DOHH2 (cell line): Measurements from ENCODE around the gene LINS1.

ENCODE experiments used
- H3F3A ChIP-seq: fragments of 200-600 bp; sonication (generic), shearing (Covaris generic); 2 replicates; pipeline ENCODE4 v1.6.0; 2016; ENCODE audit warnings: antibody characterized with exemption, mild to moderate bottlenecking; ENCODE audit not compliant: control insufficient read depth, insufficient read depth
- H3K27ac ChIP-seq: fragments of 200-600 bp; sonication (generic); 2 replicates; pipeline ENCODE4 v1.5.1; 2014; ENCODE audit warnings: low read depth, mild to moderate bottlenecking, low read length, moderate library complexity
- H3K27me3 ChIP-seq: fragments of 200-600 bp; sonication (generic); 2 replicates; pipeline ENCODE4 v1.6.1; 2014; ENCODE audit warnings: mild to moderate bottlenecking, low read length, mixed read lengths; ENCODE audit not compliant: control insufficient read depth
- H3K36me3 ChIP-seq: fragments of 200-600 bp; sonication (generic); 2 replicates; pipeline ENCODE4 v1.6.1; 2014; ENCODE audit warnings: mild to moderate bottlenecking, low read length, moderate library complexity, mixed read lengths; ENCODE audit not compliant: control insufficient read depth
- H3K4me1 ChIP-seq: fragments of 200-600 bp; sonication (generic); 2 replicates; pipeline ENCODE4 v1.6.1; 2014; ENCODE audit warnings: mild to moderate bottlenecking, low read length, mixed read lengths; ENCODE audit not compliant: control insufficient read depth
- H3K4me2 ChIP-seq: fragments of 200-600 bp; sonication (generic); 2 replicates; pipeline ENCODE4 v1.6.0; 2014; ENCODE audit warnings: mild to moderate bottlenecking, low read length, moderate library complexity
- H3K4me3 ChIP-seq: fragments of 200-600 bp; sonication (generic); 2 replicates; pipeline ENCODE4 v1.5.1; 2014; ENCODE audit warnings: mild to moderate bottlenecking, low read length, mixed read lengths
- H3K79me2 ChIP-seq: fragments of 200-600 bp; sonication (generic); 2 replicates; pipeline ENCODE4 v1.6.1; 2014; ENCODE audit warnings: mild to moderate bottlenecking, low read length, mixed read lengths; ENCODE audit not compliant: control insufficient read depth
- H3K9me2 ChIP-seq: fragments of 200-600 bp; sonication (generic); replicated peaks from 2 replicates; pipeline ENCODE4 v1.6.1; 2014; ENCODE audit warnings: mild to moderate bottlenecking, low read length, mixed read lengths; ENCODE audit not compliant: control insufficient read depth
- H3K9me3 ChIP-seq: fragments of 200-600 bp; sonication (generic); 2 replicates; pipeline ENCODE4 v1.6.1; 2014; ENCODE audit warnings: antibody characterized with exemption, low read length, mixed read lengths; ENCODE audit not compliant: control insufficient read depth, insufficient read depth
- H4K20me1 ChIP-seq: fragments of 200-600 bp; sonication (generic); 2 replicates; pipeline ENCODE4 v1.6.0; 2014; ENCODE audit warnings: low read depth, mild to moderate bottlenecking, antibody characterized with exemption, low read length, moderate library complexity; ENCODE audit not compliant: control insufficient read depth, insufficient read depth
- CTCF ChIP-seq: fragments of 200-600 bp; sonication (generic); IDR thresholded peaks from one replicate; pipeline ENCODE4 v1.5.1; 2014; ENCODE audit warnings: antibody characterized with exemption, mild to moderate bottlenecking, low read depth, low read length; ENCODE audit not compliant: poor library complexity, severe bottlenecking
- EZH2phosphoT487 ChIP-seq: fragments of 200-600 bp; sonication (generic); IDR thresholded peaks from 2 replicates; pipeline ENCODE4 v1.6.1; 2017; ENCODE audit warnings: borderline replicate concordance, mild to moderate bottlenecking, antibody characterized with exemption, low read length, moderate library complexity, mixed read lengths

The LINS1 gene

GRCh38 chr15:100601617-100602063, 344 bp downstream of the LINS1 start:
- peaks cover 24% of the 10 kb centered on the region for H3K4me1 ChIP-seq
- no peaks in the 10 kb centered on the region for H3K9me3 ChIP-seq
- H3F3A ChIP-seq = no peaks in the 10 kb centered on the region
- peak overlapping the region; percentile 95 for H3K4me3 ChIP-seq
- TF ChIP-seq EZH2phosphoT487 (no peak), CTCF (no peak)
- H3K36me3 ChIP-seq = peaks cover 25% of the 10 kb centered on the region
- no peaks in the 10 kb centered on the region for H4K20me1 ChIP-seq
- H3K4me2 ChIP-seq = peak overlapping the region; percentile 83
- no peaks in the 10 kb centered on the region for H3K9me2 ChIP-seq
- peak overlapping the region; percentile 21 for H3K27ac ChIP-seq
- H3K27me3 ChIP-seq = no peaks in the 10 kb centered on the region
- peaks cover 84% of the 10 kb centered on the region for H3K79me2 ChIP-seq

GRCh38 chr15:100601163-100601562, 821 bp downstream of the LINS1 start:
- H3K27me3 ChIP-seq = no peaks in the 10 kb centered on the region
- TF ChIP-seq EZH2phosphoT487 (no peak), CTCF (no peak)
- H3K36me3 ChIP-seq = peaks cover 24% of the 10 kb centered on the region
- no peaks in the 10 kb centered on the region for H4K20me1 ChIP-seq
- no peaks in the 10 kb centered on the region for H3K9me2 ChIP-seq
- no peaks in the 10 kb centered on the region for H3K9me3 ChIP-seq
- no peaks in the 10 kb centered on the region for H3F3A ChIP-seq
- peaks cover 24% of the 10 kb centered on the region for H3K4me1 ChIP-seq
- H3K27ac ChIP-seq = no peak overlapping the region
- H3K4me3 ChIP-seq = peak overlapping the region; percentile 95
- peaks cover 88% of the 10 kb centered on the region for H3K79me2 ChIP-seq
- H3K4me2 ChIP-seq = peak overlapping the region; percentile 83

- no peaks in the 10 kb centered on the region for H4K20me1 ChIP-seq
- no peaks in the 10 kb centered on the region for H3K27me3 ChIP-seq
- H3K27ac ChIP-seq = no peak overlapping the region
- no peaks in the 10 kb centered on the region for H3F3A ChIP-seq
- H3K9me2 ChIP-seq = no peaks in the 10 kb centered on the region
- H3K36me3 ChIP-seq = peaks cover 4% of the 10 kb centered on the region
- H3K79me2 ChIP-seq = peaks cover 92% of the 10 kb centered on the region
- H3K4me3 ChIP-seq = no peak overlapping the region
- H3K9me3 ChIP-seq = no peaks in the 10 kb centered on the region
- peaks cover 15% of the 10 kb centered on the region for H3K4me1 ChIP-seq
- TF ChIP-seq EZH2phosphoT487 (no peak), CTCF (no peak)
- H3K4me2 ChIP-seq = no peak overlapping the region
Measured at GRCh38 chr15:100598655-100599054, 3.3 kb downstream of the LINS1 start.
